ENCODE results near the gene BTN2A1. TPM values are rescaled to one million over a fixed set of nuclear protein-coding genes. Genes with fewer than 3 reads are reported as not detected.
"Not testable (repeated sequence)": the region's sequence is repeated elsewhere in the genome, so short reads cannot be mapped to it uniquely, and the experiment has no call there.

BTN2A1 gene
- total RNA-seq, 4 donors from 2014 or later: 15.7 to 29.0 (median 17.1) TPM

GRCh38 chr6:26412954-26413353 is 44.8 kb upstream of the BTN2A1 start:
- TF ChIP-seq, protein P1, sequence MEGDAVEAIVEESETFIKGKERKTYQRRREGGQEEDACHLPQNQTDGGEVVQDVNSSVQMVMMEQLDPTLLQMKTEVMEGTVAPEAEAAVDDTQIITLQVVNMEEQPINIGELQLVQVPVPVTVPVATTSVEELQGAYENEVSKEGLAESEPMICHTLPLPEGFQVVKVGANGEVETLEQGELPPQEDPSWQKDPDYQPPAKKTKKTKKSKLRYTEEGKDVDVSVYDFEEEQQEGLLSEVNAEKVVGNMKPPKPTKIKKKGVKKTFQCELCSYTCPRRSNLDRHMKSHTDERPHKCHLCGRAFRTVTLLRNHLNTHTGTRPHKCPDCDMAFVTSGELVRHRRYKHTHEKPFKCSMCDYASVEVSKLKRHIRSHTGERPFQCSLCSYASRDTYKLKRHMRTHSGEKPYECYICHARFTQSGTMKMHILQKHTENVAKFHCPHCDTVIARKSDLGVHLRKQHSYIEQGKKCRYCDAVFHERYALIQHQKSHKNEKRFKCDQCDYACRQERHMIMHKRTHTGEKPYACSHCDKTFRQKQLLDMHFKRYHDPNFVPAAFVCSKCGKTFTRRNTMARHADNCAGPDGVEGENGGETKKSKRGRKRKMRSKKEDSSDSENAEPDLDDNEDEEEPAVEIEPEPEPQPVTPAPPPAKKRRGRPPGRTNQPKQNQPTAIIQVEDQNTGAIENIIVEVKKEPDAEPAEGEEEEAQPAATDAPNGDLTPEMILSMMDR (IDR thresholded peaks at IDR 0.05): no peak
- TF ChIP-seq EP300 (IDR thresholded peaks at IDR 0.05): no peak
- TF ChIP-seq POLR2A (IDR thresholded peaks at IDR 0.05): no peak
- WGBS, 2 donors: 86 to 95% methylated on average over 4 of the region's 4 CpGs
- H3K36me3 ChIP-seq: peaks cover 0 to 53% (median 8%) of the 10 kb centered on the region in 3 donors

GRCh38 chr6:26414281-26414680 is 43.5 kb upstream of the BTN2A1 start:
- Histone ChIP-seq H3K27me3 (no peaks in the 10 kb centered on the region), H3K9me3 (no peaks in the 10 kb centered on the region)
- TF ChIP-seq POLR2A (IDR thresholded peaks at IDR 0.05) (no peak), EP300 (IDR thresholded peaks at IDR 0.05) (no peak)
- TF ChIP-seq, protein P1 (IDR thresholded peaks at IDR 0.05): no peak

More at GRCh38 chr6:26412954-26413353, 44.8 kb upstream of the BTN2A1 start:
- H3K9me3 ChIP-seq: no peaks in the 10 kb centered on the region
- no peak overlapping the region for H3K4me3 ChIP-seq
- no peak overlapping the region for H3K27ac ChIP-seq
- H3K4me1 ChIP-seq: no peaks in the 10 kb centered on the region
- no peaks in the 10 kb centered on the region for H3K27me3 ChIP-seq
- DNase-seq (ENCODE audit: low spot score in 2 of 2): no peak

DNA sequence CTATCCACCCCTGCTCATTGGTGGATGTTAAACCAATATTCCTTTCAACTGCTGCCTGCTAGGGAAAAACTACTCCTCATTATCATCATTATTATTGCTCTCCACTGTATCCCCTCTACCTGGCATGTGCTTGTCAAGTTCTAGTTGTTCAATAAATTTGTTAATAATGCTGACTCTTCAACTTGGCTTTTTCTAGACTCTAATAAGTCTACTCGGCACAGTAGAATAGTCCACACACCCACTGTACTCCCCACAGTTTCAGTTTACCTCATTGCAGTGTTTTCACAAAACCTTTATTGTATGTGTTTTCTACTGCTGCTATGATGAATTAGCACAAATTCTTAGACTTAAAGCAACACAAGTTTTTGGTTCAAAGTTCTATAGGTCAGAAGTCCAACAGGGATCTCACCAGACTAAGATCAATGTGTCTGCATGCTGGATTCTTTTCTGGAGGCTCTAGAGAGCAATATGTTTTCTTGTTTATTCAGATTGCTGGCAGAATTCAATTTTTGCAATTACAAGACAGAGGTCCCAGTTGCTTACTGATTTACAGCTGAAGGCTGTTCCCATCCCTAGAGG is 42.6 kb upstream of the BTN2A1 start:
- H3K27me3 ChIP-seq: no peaks in the 10 kb centered on the region
- no peak for DNase-seq (ENCODE audit: low spot score in 2 of 2)
- H3K4me1 ChIP-seq: peaks cover 0 to 2% (median 0%) of the 10 kb centered on the region in 4 donors
- no peak overlapping the region for H3K27ac ChIP-seq
- WGBS, 2 donors: 52 to 60% methylated on average over 1 of the region's 1 CpG
- TF ChIP-seq POLR2A (IDR thresholded peaks at IDR 0.05) (no peak), EP300 (IDR thresholded peaks at IDR 0.05) (no peak)
- TF ChIP-seq, protein P1 (IDR thresholded peaks at IDR 0.05): no peak
- no peaks in the 10 kb centered on the region for H3K9me3 ChIP-seq
- peaks cover 0 to 35% (median 3%) of the 10 kb centered on the region in 3 donors for H3K36me3 ChIP-seq
- no peak overlapping the region for H3K4me3 ChIP-seq

More at GRCh38 chr6:26414281-26414680, 43.5 kb upstream of the BTN2A1 start:
- Histone ChIP-seq H3K27ac (no peak overlapping the region), H3K4me1 (no peaks in the 10 kb centered on the region), H3K4me3 (no peak overlapping the region), H3K36me3 (peaks cover 0 to 43% (median 8%) of the 10 kb centered on the region in 3 donors)
- 85 to 96% methylated on average over 3 of the region's 3 CpGs for WGBS, 2 donors
- DNase-seq (ENCODE audit: low spot score in 2 of 2): no peak

DNA sequence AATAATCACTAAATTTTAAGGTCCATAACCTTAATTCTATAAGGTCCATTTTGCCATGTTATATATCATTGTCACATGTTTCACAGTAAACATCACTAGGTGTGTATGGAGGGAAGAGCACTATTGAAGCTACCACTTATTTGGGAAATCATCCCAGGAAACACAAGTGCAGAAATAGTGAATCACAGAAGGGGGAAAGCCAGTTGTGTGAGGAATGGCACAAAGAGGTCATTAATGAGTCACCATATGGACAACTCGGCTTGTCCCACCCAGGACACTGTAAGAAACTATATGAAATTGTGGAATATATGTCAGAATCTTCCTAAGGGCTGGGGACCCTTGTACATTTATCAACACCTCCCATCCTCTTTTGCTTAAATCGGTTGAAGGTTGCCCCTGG is 42.0 kb upstream of the BTN2A1 start:
- Histone ChIP-seq H3K4me3 (no peak overlapping the region), H3K9me3 (no peaks in the 10 kb centered on the region), H3K27me3 (no peaks in the 10 kb centered on the region), H3K27ac (no peak overlapping the region), H3K4me1 (peaks cover 0 to 9% (median 5%) of the 10 kb centered on the region in 4 donors), H3K36me3 (peaks cover 0 to 29% (median 0%) of the 10 kb centered on the region in 3 donors)
- TF ChIP-seq POLR2A (IDR thresholded peaks at IDR 0.05): no peak
- WGBS, 2 donors: 60 to 84% methylated on average over 2 of the region's 2 CpGs
- DNase-seq (ENCODE audit: low spot score in 2 of 2): no peak

DNA sequence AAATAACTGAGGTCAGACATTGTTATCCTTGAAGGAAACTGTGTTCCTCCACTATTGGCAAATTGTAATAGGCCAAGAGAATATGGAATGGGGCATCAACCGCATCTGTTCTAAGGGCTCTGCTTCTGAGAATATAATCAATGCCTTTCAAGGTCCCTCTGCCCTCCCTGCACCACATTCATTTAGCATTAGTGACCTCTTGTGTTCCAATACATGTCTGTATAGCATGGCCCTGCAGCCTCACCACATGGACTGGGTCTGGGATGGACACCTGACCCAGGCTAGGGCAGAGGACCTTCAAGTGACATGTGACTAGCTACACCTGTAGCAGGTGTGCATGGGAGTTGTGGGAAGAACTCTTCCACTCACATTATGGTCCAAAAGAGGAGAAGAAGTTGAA is 41.5 kb upstream of the BTN2A1 start:
- DNase-seq (ENCODE audit: low spot score in 2 of 2): no peak
- TF ChIP-seq POLR2A (IDR thresholded peaks at IDR 0.05) (no peak), EP300 (IDR thresholded peaks at IDR 0.05) (no peak)
- TF ChIP-seq, protein P1 (IDR thresholded peaks at IDR 0.05): no peak
- WGBS, 2 donors: 60 to 80% methylated on average over 1 of the region's 1 CpG
- H3K4me1 ChIP-seq: peaks cover 0 to 11% (median 6%) of the 10 kb centered on the region in 4 donors
- no peaks in the 10 kb centered on the region for H3K9me3 ChIP-seq
- H3K4me3 ChIP-seq: no peak overlapping the region
- H3K27ac ChIP-seq: no peak overlapping the region
- peaks cover 0 to 25% (median 0%) of the 10 kb centered on the region in 3 donors for H3K36me3 ChIP-seq
- H3K27me3 ChIP-seq: no peaks in the 10 kb centered on the region

DNA sequence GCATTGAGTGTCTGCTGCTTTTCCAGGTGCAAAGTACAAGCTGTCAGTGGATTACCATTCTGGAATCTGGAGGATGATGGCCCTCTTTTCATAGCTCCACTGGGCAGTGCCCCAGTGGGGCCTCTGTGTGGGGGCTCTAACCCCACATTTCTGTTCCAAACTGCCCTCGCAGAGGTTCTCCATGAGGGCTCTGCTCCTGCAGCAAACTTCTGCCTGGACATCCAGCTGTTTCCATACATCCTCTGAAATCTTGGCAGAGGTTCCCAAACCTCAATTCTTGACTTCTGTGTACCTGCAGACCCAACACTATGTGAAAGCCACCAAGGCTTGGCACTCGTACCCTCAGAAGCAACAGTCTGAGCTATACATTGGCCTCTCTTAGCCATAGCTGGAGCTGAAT is 39.7 kb upstream of the BTN2A1 start:
- not testable (repeated sequence) for H3K27ac ChIP-seq; H3K4me3 ChIP-seq; H3K36me3 ChIP-seq; DNase-seq (ENCODE audit: low spot score in 2 of 2); H3K9me3 ChIP-seq; H3K27me3 ChIP-seq
- 90 to 95% methylated on average over 2 of the region's 2 CpGs for WGBS, 2 donors
- H3K4me1 ChIP-seq: peaks cover 0 to 22% (median 6%) of the 10 kb centered on the region in 4 donors

DNA sequence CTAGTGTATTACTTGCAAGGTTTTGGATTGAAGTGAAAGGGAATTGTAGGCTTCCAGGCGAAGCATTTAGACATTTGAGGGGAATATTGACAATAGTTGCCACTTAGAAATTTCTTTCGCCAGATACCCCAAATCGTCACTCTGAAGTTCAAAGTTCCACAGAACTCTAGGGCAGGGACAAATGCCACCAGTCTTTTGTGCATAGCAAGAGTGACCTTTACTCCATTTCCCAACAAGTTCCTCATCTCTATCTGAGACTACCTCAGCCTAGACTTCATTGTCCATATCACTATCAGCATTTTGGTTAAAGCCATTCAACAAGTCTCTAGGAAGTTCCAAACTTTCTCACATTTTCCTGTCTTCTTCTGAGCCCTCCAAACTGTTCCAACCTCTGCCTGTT is 39.0 kb upstream of the BTN2A1 start:
- H3K36me3 ChIP-seq; H3K27ac ChIP-seq; DNase-seq (ENCODE audit: low spot score in 2 of 2); H3K9me3 ChIP-seq; H3K4me3 ChIP-seq; H3K27me3 ChIP-seq: not testable (repeated sequence)
- H3K4me1 ChIP-seq: peaks cover 0 to 30% (median 7%) of the 10 kb centered on the region in 4 donors
- 91 to 94% methylated on average over 3 of the region's 3 CpGs for WGBS, 2 donors

All from tibial nerve (tissue), 4 donors.